Stimulated activated CD8-positive, alpha-beta memory T cell treated with anti-CD3 and anti-CD28 coated beads, Interleukin-15, amount 100 ng/mL, for 4 hours (primary cell): ENCODE data around the gene HIGD1A.

Experiments used
- DNase-seq, 2 donors: peaks; one replicate each; pipeline ENCODE4 v3.0.0-alpha.2; 2020; ENCODE audit warnings: low read depth in 2 of 2

The HIGD1A gene

GRCh38 chr3:42755681-42756578 lies 48.4 kb downstream of the HIGD1A start:
- DNase-seq, result no peak

GRCh38 chr3:42753757-42754156 lies 50.5 kb downstream of the HIGD1A start:
- DNase-seq, result no peak

GRCh38 chr3:42752961-42753360 lies 51.3 kb downstream of the HIGD1A start:
- no peak for DNase-seq

- DNase-seq, result no peak
These were observed 51.8 kb downstream of the HIGD1A start for GRCh38 chr3:42752441-42752840.

GRCh38 chr3:42751609-42752008 lies 52.7 kb downstream of the HIGD1A start:
- no peak for DNase-seq

GRCh38 chr3:42750834-42751233 lies 53.5 kb downstream of the HIGD1A start:
- DNase-seq, result no peak

- no peak for DNase-seq
These were observed 54.5 kb downstream of the HIGD1A start for GRCh38 chr3:42749753-42750231.

GRCh38 chr3:42749025-42749752 lies 55.1 kb downstream of the HIGD1A start:
- DNase-seq, result no peak

- no peak for DNase-seq
These were observed 56.7 kb downstream of the HIGD1A start for GRCh38 chr3:42747581-42747980.

- no peak for DNase-seq
These were observed 57.5 kb downstream of the HIGD1A start for GRCh38 chr3:42746455-42747450.

GRCh38 chr3:42745776-42746454 lies 58.4 kb downstream of the HIGD1A start:
- no peak for DNase-seq

- DNase-seq, result no peak
These were observed 59.0 kb downstream of the HIGD1A start for GRCh38 chr3:42745291-42745745.

GRCh38 chr3:42743204-42743995 lies 60.9 kb downstream of the HIGD1A start:
- no peak for DNase-seq

GRCh38 chr3:42742688-42743087 lies 61.6 kb downstream of the HIGD1A start:
- no peak for DNase-seq

- no peak for DNase-seq
These were observed 62.0 kb downstream of the HIGD1A start for GRCh38 chr3:42742259-42742658.

- no peak for DNase-seq
These were observed 62.5 kb downstream of the HIGD1A start for GRCh38 chr3:42741796-42742195.

GRCh38 chr3:42739401-42740158 lies 64.7 kb downstream of the HIGD1A start:
- no peak for DNase-seq

GRCh38 chr3:42736531-42736930 lies 67.8 kb downstream of the HIGD1A start:
- no peak for DNase-seq

GRCh38 chr3:42736081-42736480 lies 68.2 kb downstream of the HIGD1A start:
- no peak for DNase-seq
